Measurements from ENCODE around the gene PATZ1.

DNA sequence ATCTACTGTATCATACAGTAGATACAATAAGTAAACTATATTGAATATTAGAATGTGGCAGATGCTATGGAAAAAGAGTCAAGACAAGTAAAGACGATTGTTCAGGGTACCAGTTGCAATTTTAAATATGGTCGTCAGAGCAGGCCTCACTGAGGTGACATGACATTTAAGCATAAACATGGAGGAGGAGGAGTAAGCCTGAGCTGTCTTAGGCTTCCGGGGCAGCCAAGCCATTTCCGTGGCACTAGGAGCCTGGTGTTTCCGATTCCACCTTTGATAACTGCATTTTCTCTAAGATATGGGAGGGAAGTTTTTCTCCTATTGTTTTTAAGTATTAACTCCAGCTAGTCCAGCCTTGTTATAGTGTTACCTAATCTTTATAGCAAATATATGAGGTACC, 68.4 kb downstream of the PATZ1 start:
- TF ChIP-seq EP300 (IDR thresholded peaks at IDR 0.05): no peak
- TF ChIP-seq, protein P1, sequence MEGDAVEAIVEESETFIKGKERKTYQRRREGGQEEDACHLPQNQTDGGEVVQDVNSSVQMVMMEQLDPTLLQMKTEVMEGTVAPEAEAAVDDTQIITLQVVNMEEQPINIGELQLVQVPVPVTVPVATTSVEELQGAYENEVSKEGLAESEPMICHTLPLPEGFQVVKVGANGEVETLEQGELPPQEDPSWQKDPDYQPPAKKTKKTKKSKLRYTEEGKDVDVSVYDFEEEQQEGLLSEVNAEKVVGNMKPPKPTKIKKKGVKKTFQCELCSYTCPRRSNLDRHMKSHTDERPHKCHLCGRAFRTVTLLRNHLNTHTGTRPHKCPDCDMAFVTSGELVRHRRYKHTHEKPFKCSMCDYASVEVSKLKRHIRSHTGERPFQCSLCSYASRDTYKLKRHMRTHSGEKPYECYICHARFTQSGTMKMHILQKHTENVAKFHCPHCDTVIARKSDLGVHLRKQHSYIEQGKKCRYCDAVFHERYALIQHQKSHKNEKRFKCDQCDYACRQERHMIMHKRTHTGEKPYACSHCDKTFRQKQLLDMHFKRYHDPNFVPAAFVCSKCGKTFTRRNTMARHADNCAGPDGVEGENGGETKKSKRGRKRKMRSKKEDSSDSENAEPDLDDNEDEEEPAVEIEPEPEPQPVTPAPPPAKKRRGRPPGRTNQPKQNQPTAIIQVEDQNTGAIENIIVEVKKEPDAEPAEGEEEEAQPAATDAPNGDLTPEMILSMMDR (IDR thresholded peaks at IDR 0.05): no peak
